GM18870 (cell line): Measurements from ENCODE around the gene RARRES2.
A peak's percentile ranks its signal among the peaks of the same experiment; 100 is the strongest.

ENCODE experiments used
- ATAC-seq: cut with Tn5 transposase; IDR thresholded peaks from one replicate; pipeline ENCODE4 v1.9.1; 2021; ENCODE audit warnings: moderate library complexity; ENCODE audit not compliant: unreplicated experiment

Gene RARRES2

DNA sequence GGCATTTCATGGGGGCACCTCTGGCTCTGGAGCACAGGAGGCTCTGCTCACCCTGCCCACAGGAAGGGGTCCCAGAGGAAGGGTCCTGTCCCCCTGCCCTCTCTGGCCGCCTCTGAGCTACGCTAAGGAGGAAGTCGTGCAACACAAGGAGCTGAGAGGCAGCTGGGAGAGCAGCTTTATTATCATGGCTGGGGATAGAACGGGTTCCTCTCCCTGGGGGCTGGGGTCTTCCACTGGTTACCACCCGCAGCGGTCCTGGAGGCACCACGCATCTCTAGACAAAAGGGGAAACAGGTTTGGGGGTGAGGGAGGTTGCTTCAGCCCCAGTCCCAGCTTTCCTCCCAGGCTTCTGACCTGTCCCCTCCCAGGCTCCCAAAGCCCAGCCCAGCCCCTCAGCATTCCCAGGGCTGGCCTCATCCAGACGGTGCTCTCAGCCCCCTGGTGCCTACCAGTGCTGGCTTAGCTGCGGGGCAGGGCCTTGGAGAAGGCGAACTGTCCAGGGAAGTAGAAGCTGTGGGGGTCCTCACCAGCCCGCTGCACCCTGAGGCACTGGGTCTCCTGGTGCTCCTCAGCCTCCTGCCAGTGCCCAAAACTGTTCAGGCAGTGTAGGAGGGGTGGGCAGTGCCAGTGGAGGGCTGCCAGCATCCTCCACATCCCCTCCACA, 3.1 kb downstream of the RARRES2 start:
- no peak for ATAC-seq

DNA sequence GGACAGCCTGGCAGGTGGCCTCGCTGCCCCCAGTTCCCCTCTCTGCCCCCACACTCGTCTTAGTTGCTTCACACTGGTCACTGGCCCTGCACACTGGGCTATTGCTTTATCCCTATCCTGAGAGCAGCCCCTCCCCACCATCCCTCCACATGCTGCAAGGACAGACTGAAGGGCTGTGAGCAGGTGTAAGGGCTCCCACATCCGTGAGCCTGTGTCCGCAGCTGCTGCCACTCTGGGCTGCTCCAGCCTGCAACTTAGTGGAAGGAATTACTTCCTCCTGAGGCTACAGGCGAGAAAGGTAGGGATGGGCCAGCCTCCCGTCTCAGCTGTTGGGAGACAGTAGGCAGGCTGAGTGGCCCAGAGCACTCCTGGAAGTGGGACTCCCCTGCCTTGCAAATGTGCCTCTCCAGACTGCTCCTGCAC, 3.8 kb downstream of the RARRES2 start:
- no peak for ATAC-seq

DNA sequence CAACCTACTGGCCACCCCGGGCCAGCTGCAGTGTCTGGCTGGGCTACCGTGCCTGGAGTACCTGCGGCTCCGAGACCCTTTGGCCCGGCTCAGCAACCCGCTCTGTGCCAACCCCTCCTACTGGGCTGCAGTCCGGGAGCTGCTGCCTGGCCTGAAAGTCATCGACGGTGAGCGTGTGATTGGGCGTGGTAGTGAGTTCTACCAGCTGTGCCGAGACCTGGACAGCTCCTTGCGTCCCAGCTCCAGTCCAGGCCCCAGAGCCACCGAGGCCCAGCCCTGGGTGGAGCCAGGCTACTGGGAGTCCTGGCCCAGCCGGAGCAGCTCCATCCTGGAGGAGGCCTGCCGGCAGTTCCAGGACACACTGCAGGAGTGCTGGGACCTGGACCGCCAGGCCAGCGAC, 4.2 kb downstream of the RARRES2 start:
- no peak for ATAC-seq

DNA sequence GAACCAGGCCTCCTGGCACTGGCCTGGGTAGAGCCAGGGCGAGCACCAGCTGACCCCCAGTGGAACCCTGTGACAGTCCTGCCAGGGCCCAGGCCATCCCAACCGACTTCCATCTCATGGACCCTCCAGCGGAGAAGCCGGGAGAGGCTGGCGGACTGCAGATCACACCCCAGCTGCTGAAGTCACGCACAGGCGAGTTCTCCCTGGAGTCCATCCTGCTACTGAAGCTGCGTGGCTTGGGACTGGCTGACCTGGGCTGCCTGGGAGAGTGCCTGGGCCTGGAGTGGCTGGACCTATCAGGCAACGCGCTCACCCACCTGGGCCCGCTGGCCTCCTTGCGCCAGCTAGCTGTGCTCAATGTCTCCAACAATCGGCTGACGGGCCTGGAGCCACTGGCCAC, 4.7 kb downstream of the RARRES2 start:
- ATAC-seq: no peak

- no peak for ATAC-seq
Measured at GRCh38 chr7:150335774-150336112, 5.7 kb downstream of the RARRES2 start.

DNA sequence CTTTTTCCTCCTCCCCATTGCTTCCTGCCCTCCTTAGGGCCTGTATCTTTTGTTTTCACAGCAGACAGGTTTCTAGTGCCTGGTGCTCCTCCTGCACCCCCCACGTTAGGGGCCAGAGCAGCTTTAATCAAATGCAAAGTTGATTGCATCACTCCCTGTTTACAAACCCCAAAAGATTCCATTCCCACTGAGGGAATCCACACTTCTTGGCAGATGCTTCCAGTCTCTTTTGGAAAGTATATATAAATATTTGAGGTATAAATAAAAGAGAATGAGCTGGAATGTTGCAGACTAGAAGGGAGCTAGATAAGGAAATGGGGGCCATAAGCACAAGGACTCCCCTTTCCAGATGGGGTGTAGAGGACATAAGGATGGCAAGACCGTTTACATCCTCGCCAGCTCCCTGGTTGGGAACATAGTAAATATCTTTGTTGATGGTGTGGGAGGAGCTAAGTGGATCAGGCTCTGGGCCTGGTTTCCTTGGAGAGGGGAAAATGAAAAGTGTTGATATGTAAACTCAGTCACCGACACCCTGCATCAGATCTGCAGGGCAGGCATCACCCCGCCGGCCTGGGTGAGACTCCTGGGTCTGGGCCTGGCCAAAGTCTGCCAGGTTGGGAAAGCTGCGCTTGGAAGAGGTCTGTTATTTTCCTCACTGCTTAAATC, 6.2 kb downstream of the RARRES2 start:
- ATAC-seq: no peak

- ATAC-seq: no peak
Measured at GRCh38 chr7:150334108-150334507, 7.3 kb downstream of the RARRES2 start.

DNA sequence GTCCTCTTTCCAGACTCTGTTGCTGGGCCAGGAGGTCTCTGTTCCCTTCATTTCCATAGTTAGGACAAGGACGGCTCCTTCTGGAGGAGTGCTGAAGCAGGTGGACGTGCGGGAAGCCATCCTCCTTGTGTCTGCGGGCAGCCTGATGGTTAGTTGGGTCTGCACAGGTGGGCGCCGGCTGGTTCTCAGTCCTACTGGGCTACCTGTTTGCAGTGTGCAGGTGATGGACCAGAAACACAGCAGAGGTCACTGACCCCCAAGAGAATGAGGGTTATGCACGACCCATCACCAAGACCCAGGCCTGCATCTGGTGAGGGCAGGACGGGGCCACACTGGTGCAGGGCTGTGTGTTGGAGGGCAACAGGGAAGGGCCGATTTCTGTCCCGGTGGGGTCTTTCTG, 7.8 kb downstream of the RARRES2 start:
- ATAC-seq: no peak

DNA sequence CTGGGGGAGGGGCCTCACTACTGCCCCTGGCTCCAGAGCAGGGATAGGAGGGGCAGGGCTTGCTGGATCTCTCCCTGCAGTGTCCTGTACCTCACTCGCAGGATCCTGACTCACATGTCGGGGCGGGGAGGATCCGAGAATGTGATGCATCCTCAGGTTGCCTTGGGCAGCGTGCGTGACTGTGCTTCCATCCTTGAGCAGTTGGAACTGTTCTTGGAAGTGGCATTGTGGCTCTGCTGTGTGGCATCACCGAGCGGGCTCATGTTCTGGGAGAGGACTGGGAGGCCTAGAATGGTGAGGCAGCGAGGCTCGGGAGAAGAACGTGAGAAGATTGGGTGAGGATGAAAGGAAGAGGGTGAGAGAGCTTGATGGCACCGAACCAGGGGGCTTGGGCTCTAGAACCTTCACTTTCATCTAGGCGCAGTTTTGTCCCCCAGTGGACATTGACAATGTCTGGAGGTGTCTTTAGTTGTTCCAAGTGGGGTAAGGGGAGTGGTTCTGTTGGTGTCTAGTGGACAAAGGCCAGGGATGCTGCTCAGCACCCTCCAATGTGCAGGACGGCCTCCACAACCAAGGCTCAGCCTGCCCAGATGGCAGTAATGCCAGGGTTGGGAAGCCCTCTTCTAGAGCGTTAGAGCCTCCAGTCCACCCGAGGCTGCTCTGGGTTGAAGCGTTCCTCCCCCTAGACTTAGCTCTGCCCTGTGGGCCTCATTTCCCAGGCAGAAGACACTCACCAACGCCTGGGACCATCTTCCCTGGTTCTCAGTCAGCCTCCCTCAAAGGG, 8.4 kb downstream of the RARRES2 start:
- no peak for ATAC-seq

DNA sequence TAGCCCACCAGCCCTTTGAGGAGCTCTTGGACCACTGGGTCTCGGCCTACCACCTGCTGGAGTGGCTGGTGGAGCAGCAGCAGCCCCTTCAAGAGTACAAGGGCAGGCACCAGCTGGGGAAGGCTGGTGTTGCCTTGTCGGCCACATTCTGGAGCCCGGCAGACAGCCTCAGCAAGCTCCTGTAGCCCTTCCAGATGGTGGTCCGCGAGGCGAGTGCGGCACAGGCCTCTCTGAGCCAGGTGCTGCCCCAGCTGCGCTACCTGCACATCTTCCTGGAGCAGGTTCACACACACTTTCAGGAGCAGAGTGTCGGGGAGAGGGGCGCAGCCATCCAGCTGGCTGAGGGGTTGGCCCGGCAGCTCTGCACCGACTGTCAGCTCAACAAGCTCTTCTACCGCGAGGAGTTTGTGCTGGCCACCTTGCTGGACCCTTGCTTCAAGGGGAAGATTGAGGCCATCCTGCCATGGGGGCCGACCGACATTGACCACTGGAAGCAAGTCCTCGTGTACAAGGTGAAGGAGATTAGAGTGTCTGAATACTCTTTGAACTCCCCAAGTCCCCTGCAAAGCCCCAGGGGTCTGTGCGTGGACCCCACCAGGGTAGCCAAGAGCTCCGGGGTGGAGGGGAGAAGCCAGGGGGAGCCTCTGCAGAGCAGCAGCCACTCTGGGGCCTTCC, 11.1 kb downstream of the RARRES2 start:
- ATAC-seq: no peak

- ATAC-seq: no peak
Measured at GRCh38 chr7:150329331-150330120, 11.9 kb downstream of the RARRES2 start.

GRCh38 chr7:150327308-150327707, 14.1 kb downstream of the RARRES2 start:
- no peak for ATAC-seq

GRCh38 chr7:150326657-150327268, 14.7 kb downstream of the RARRES2 start:
- no peak for ATAC-seq

- ATAC-seq: no peak
Measured at GRCh38 chr7:150325901-150326300, 15.5 kb downstream of the RARRES2 start.

DNA sequence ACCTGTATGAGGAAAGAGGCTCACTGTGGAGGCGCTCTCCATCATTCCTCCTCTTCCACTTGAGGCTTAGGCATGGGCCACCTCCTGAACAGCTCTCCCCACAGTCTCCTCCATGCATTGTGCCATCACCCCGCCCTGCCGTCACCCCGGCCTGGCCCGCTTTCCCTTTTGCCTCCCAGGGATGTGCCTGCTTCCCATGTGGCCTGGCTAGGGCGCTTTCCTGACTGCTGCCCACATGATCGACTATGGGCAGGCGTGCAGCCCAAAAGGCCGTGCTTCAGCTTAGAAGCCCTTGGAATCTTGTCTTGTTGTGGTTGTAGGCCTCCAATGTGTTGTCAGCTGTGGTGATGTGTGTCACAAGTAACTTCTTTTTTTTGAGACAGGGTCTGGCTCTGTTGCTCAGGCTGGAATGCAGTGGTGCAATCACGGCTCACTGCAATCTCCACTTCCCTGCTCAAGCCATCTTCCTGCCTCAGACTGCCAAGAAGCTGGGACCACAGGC, 16.3 kb downstream of the RARRES2 start:
- ATAC-seq: no peak

- no peak for ATAC-seq
Measured at GRCh38 chr7:150324373-150324961, 17.0 kb downstream of the RARRES2 start.

DNA sequence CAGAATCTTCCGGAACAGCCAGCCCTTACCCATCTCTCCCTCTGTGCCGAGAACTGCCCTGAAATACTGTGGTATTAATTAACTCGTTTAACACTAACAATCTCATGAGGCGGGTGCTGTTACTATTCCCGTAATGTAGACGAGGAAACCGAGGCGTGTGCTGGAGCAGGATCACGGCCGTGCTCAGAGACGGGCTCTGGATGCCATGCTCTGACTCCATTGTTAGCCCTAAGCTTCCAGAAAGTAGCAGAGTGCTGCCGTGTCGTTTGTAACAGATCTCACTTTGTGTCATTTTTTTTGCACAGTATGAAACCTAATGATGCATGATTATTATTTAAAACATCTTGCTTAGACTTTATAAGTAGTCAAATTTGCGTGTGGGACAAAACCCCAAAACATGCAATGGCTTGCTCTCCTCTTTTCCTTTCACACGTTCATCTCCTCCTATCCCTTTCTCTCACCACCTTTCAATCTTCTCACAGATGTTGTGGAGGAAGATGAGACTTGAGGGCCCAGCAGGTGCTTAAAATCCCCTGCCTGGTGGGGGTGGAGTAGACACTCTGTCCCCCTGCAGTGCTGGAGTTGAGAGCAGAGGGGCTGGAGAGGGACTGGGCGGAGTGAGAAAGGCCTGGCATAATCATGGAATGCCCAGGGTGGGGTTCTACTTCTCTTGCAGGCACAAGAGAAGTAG, 17.6 kb downstream of the RARRES2 start:
- peak; percentile 9 for ATAC-seq

DNA sequence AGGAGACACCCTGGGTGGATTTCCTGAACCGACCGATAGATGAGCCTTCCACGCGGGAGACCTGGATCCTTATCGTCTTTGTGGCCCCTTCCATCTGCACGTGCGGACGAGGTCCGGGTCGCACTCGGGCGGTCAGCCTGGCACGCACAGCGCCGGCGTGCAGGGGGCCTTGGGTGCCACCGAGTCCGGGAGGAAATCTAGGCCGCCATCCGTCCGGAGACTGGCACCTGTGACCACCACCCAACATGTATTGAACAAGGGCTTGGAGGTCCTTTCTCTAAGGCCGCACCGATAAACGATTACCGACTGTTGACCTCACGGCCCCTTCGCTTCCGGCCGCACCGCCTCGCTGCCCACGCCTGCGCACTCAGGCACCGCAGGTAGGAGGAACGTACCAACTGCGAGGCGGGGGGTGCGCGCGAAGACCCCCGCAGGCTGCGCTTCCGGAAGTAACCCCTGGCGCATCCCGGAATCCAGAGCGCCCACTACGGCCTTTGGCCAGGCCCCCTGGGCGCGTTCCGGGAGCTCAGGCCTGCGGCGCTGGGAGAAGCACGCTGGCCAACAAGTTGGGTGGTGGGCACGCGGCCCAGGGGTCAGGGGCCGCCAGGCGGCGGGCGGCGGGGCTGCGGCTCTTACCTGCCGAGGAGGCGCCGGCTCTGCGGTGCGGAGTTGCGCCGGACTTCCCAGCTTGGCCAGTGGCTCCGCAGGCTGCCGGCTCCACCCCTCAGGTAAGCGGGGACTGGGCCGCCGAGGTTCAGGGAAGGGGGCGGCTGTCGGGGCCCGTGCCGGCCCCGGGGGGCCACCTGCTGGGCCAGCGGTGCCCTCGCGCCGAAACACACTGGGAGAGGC, 18.4 kb downstream of the RARRES2 start, which contains the start of the genes ACTR3C and LRRC61:
TSS of gene ACTR3C (minus strand) at position 713 of the 849 bp plus-strand sequence. CDS start 28,249 bp downstream, outside the sequence.
TSS of gene LRRC61 (plus strand) at position 523 of the 849 bp plus-strand sequence. CDS start 13,507 bp downstream, outside the sequence.
- ATAC-seq: peak; percentile 46
